GM12865 (cell line): Measurements from ENCODE around the gene FHAD1.

Source experiments
- DNase-seq: peaks from one replicate; pipeline ENCODE4 v3.0.0; 2010; ENCODE audit warnings: low read depth
- H3K4me3 ChIP-seq: 2 replicates; pipeline ENCODE4 v1.5.1; 2011; ENCODE audit warnings: mild to moderate bottlenecking, low read depth, low read length, control low read depth
- TF ChIP-seq, protein P1 (sequence below): IDR thresholded peaks from 2 replicates; pipeline ENCODE4 v1.5.1; 2011; ENCODE audit warnings: low read length, control low read depth, low read depth, inconsistent platforms; ENCODE audit not compliant: insufficient read depth; ENCODE audit errors: missing control alignments

FHAD1 gene

DNA sequence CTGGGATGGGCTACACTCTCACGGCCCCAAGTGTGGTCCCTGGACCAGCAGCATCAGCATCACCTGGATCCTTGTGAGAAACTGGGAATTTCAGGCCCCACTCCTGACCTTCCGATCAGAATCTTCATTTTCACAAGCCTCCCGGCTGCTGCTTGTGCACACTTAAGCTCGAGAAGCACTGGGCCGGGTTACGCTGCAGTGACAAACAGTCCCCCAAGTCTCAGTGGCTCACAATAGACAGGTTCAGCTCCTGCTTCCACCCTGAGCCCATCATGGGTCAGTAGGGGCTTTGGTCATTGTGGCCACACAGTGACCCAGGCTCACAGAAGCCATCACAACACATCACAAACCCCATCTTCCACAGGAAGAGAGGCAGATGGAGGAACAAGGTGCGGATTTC lies 63.5 kb downstream of the FHAD1 start:
- DNase-seq, result no peak
- no peak overlapping the region for H3K4me3 ChIP-seq
- TF ChIP-seq, protein P1, sequence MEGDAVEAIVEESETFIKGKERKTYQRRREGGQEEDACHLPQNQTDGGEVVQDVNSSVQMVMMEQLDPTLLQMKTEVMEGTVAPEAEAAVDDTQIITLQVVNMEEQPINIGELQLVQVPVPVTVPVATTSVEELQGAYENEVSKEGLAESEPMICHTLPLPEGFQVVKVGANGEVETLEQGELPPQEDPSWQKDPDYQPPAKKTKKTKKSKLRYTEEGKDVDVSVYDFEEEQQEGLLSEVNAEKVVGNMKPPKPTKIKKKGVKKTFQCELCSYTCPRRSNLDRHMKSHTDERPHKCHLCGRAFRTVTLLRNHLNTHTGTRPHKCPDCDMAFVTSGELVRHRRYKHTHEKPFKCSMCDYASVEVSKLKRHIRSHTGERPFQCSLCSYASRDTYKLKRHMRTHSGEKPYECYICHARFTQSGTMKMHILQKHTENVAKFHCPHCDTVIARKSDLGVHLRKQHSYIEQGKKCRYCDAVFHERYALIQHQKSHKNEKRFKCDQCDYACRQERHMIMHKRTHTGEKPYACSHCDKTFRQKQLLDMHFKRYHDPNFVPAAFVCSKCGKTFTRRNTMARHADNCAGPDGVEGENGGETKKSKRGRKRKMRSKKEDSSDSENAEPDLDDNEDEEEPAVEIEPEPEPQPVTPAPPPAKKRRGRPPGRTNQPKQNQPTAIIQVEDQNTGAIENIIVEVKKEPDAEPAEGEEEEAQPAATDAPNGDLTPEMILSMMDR, result no peak

DNA sequence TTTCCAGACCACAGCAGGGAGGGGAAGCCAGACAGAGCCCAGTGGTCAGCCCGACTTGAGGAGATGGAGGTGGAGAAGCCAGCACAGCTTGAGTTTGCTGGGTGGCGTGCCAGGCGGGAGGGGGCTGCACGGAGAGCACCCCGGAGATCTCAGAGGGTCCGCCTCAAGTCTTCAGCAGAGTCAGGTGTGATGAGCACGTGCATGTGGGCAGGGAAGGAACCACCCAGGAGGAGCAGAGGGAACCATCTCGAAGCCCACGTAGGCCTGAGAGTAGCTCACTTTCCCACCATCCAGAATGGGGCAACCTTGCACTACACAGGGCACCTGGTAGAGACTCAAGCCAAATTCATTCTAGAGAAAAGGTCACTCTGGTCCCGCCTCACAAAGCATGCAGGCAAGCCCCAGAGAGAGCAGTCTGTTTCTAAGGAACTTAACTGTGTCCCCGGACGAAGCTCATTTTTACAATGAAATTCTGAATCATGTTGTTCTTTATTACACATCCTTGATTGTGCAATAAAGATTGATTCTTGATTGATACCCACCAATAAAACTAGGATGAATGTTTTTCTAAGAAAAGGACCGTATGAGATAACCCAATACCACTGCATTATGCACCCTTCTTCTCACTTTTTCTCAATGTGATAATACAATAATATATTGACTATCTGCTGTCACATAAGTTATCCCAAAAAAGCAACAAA lies 64.2 kb downstream of the FHAD1 start:
- no peak for DNase-seq
- TF ChIP-seq, protein P1, result no peak
- H3K4me3 ChIP-seq, result no peak overlapping the region

DNA sequence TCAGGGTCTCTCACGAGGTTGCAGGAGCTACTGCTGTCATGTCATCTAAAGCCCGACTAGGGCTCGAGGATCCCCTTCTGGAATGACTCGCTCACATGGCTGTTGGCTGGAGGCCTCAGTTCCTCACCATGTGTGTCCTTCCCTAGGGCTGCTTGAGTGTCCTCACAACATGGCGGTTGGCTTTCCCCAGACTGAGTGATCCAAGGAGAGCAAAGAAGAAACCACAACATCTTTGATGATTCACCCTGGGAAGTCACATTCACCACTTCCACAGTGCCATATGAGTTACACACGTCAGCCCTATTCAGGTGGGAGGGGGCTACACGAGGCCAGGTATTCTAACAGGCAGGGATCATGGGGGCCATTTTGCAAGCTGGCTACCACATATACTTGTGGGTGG lies 64.9 kb downstream of the FHAD1 start:
- H3K4me3 ChIP-seq, result no peak overlapping the region
- TF ChIP-seq, protein P1, result no peak
- DNase-seq, result no peak

DNA sequence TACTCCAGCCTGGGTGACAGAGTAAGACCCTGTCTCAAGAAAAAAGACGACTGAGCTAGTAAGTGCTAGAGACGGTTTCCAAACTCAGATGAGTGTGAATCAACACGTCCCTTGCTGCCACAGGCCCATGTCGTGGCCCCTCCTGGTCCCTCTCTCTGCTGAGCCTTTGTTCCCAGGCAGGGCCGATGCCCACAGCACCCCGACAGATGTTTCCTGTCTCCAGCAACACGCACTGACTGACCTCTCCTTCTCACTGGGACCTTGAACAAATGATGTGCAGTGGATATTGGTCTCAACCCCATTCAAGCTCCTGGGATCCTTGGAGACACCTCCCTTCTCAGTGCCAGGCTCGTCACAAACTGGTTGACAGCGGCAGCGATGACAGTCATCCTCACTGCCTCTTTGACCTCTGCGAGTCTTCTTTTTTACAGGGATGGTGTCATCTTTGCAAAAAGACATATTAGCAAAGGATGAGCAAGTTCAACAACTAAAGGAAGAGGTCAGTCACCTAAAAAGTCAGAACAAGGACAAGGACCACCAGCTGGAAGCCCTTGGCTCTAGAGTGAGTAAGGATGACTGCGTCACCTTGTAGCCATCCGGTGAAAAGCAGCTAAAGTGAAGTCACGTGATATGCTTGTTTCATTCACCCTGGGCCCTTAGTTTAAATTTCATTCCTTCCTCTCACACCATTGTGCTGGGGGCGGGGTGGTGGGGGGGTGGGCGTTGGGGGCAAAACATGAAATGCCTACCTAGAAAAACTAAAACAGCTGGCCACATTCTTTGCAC lies 65.8 kb downstream of the FHAD1 start:
- TF ChIP-seq, protein P1, result no peak
- DNase-seq, result no peak
- no peak overlapping the region for H3K4me3 ChIP-seq

DNA sequence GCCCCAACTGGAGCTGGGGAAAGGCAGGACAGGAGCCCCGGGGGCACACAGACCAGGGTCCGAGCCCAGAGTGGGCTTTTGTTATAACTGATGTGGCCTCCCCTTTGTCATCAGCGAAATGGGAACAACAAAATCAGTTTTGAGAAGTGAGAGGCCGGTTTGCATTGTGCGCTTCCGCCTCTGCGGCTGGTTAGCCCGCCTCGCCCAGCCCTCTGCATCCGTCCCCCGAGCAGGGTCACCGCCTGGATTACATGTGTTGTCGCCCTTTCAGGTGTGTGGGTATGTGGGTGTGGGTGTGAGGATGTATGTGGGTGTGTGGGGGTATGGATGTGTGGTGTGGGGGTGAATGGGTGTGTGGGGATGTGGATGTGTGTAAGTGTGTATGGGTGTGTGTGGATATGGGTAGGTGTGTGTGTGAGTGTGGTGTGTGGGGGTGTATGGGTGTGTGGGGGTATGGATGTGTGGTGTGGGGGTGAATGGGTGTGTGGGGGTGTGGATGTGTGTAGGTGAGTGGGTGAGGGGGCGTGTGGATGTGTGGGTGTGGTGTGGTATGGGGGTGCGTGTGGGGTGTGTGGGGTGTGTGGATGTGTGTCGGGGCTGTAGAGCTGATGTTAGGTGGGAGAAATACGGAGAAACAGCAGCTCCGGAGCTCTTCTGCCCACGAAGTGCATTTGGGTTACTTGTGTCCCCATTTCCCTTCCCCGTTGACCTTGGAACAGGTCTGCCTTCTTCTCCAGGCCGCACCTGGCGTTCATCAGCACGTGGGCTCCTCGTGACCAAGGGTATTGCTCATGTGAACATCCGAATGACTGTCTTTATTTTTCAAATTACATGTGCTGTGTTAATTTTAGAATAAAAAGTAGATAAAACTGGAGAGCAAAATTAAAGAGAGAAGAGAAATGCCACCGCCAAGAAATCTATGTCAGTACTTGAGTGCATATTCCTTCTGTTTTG lies 67.6 kb downstream of the FHAD1 start:
- no peak for DNase-seq
- TF ChIP-seq, protein P1, result no peak
- no peak overlapping the region for H3K4me3 ChIP-seq

DNA sequence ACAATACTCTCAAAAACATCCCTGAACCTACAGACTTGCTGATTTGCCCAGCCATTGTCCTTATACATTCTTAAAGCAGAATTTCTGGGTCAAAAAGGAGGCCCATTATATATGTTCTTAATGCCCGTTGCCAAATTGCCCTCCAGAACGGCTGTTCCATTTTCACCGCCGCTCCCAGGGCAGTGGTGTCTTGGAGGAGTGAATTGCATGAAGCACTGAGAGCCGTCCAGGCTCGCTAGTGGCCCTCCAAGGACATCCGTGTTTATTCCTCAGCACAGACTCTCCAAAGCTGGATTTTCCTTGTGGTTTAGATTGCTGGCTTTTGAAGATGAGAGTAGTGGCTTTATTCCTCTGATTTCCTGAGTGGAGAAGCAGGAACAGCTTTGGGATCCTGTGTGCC lies 68.8 kb downstream of the FHAD1 start:
- DNase-seq, result no peak
- TF ChIP-seq, protein P1, result no peak
- H3K4me3 ChIP-seq, result no peak overlapping the region
